T-helper 2 cell treated with Interferon-gamma antibody and Interleukin-4, amounts not matched to agents 5 μg/mL and 100 μg/mL, for 36 hours (primary cell): ENCODE measurements around the gene CCDC50.

Experiments
- DNase-seq: peaks from one replicate; pipeline ENCODE4 v3.0.0; 2021; ENCODE audit warnings: low spot score
- H3K27ac Mint-ChIP-seq: one replicate; pipeline ENCODE4 v1.8.0; 2021; ENCODE audit warnings: mild to moderate bottlenecking, mixed read lengths
- H3K27me3 Mint-ChIP-seq: one replicate; pipeline ENCODE4 v1.8.0; 2021; ENCODE audit warnings: low read depth, mixed read lengths
- H3K36me3 Mint-ChIP-seq: one replicate; pipeline ENCODE4 v1.8.0; 2021; ENCODE audit warnings: low read depth, mixed read lengths
- H3K4me1 Mint-ChIP-seq: one replicate; pipeline ENCODE4 v1.8.0; 2021; ENCODE audit warnings: low read depth, mixed read lengths
- H3K4me3 Mint-ChIP-seq: one replicate; pipeline ENCODE4 v1.8.0; 2022; ENCODE audit warnings: mild to moderate bottlenecking, moderate library complexity, mixed read lengths
- H3K9me3 Mint-ChIP-seq: one replicate; pipeline ENCODE4 v1.8.0; 2021; ENCODE audit warnings: mixed read lengths

Gene CCDC50

DNA sequence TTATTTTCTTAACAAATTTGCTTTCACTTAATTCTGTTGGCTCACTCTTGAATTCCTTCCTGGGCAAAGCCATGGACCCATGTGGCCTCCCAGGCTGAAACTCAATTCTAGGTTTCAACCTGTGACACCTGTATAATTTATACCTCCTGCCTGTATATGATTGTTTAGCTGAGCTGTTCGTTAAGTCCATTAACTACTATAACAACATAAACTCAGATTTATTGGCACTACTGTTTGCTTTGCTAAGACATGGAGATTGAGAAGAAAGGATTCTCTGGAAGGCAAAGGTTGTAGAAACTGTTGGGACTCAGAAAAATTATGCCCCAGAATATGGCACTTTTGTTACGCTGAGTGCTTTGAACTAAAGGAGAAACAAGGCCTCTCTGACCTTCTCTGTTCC is 26.7 kb upstream of the CCDC50 start:
- no peaks in the 10 kb centered on the region for H3K9me3 Mint-ChIP-seq
- H3K27me3 Mint-ChIP-seq: no peaks in the 10 kb centered on the region
- H3K4me3 Mint-ChIP-seq: no peak overlapping the region
- H3K4me1 Mint-ChIP-seq: no peaks in the 10 kb centered on the region
- H3K27ac Mint-ChIP-seq: no peak overlapping the region
- no peak for DNase-seq
- no peaks in the 10 kb centered on the region for H3K36me3 Mint-ChIP-seq

DNA sequence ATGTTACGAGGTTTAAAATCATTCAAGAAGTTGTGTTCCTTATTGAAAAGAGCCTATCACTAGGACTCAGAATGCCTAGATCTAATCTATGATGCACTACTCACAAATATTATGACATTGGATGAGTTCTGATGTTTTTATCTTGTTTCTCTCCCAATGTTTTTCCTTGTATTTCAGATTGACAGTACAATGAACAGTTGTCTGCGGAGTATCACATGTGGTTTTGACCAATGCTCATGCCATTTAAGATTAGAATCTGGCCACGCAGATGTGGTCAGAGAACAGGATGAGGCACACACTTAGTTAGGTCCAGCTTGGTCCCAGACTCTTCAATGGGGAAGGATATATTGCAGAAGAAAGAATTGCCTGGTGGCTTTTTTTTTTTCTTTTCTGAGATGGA is 25.6 kb upstream of the CCDC50 start:
- Mint-ChIP-seq H3K4me3 (no peak overlapping the region), H3K36me3 (no peaks in the 10 kb centered on the region), H3K9me3 (no peaks in the 10 kb centered on the region), H3K27ac (no peak overlapping the region), H3K4me1 (no peaks in the 10 kb centered on the region), H3K27me3 (no peaks in the 10 kb centered on the region)
- DNase-seq: no peak

DNA sequence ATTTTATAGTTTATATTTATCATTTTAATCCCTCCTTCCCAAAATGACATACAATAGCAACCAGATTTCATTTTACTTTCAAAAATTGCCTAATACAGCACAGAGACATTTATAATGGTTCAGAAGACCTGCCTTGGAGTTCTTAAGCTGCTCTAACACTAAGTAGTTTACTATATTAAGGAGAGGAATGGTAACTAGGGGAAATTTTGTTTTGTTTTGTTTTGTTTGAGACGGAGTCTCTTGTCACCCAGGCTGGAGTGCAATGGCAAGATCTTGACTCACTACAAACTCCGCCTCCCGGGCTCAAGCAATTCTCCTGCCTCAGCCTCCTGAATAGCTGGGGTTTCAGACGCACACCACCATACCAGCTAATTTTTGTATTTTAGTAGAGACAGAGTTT is 22.8 kb upstream of the CCDC50 start:
- H3K27ac Mint-ChIP-seq: no peak overlapping the region
- H3K27me3 Mint-ChIP-seq: no peaks in the 10 kb centered on the region
- H3K36me3 Mint-ChIP-seq: no peaks in the 10 kb centered on the region
- DNase-seq: no peak
- H3K9me3 Mint-ChIP-seq: no peaks in the 10 kb centered on the region
- H3K4me3 Mint-ChIP-seq: no peak overlapping the region
- H3K4me1 Mint-ChIP-seq: no peaks in the 10 kb centered on the region

DNA sequence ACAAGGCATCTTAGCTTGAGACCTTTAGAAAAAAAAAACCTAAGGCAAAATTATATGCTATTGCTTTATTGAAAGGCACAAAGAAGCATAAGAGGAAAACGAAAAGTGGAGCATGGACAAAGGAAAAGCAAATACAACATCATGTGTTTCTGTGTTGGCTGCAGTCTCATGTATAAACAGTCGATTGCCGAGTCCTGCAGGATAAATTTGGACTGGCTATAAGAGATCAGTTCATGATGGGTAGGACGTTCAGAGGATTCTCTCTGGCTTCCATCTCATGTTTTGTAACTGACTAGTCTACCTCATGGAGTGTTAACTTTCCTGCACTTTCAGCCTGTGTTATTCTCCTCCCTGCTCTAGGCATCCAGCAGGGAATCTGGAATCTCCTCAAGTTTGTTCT is 21.9 kb upstream of the CCDC50 start:
- Mint-ChIP-seq H3K27ac (no peak overlapping the region), H3K27me3 (no peaks in the 10 kb centered on the region), H3K9me3 (no peaks in the 10 kb centered on the region), H3K4me1 (no peaks in the 10 kb centered on the region), H3K36me3 (no peaks in the 10 kb centered on the region), H3K4me3 (no peak overlapping the region)
- no peak for DNase-seq

DNA sequence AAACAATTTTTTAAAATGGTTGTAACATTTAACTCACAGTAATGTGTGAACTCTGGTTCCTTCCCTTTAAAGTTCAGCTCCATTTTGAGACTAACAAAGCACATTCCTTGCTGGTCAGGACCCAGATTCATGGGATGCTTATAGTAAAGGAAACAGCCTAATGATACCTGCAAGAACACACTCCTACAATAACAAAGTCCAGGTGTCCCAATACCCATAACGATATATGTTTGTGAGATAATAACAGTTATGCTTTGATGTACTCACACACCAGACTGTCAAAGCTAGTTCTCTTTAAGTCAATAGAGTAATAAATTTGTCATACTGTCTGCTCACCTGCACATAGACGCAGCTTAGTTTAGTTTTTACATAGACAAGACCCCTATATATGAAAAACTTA is 15.9 kb upstream of the CCDC50 start:
- Mint-ChIP-seq H3K36me3 (no peaks in the 10 kb centered on the region), H3K27me3 (no peaks in the 10 kb centered on the region), H3K4me1 (no peaks in the 10 kb centered on the region), H3K4me3 (no peak overlapping the region), H3K9me3 (peaks cover 3% of the 10 kb centered on the region), H3K27ac (no peak overlapping the region)
- DNase-seq: no peak

DNA sequence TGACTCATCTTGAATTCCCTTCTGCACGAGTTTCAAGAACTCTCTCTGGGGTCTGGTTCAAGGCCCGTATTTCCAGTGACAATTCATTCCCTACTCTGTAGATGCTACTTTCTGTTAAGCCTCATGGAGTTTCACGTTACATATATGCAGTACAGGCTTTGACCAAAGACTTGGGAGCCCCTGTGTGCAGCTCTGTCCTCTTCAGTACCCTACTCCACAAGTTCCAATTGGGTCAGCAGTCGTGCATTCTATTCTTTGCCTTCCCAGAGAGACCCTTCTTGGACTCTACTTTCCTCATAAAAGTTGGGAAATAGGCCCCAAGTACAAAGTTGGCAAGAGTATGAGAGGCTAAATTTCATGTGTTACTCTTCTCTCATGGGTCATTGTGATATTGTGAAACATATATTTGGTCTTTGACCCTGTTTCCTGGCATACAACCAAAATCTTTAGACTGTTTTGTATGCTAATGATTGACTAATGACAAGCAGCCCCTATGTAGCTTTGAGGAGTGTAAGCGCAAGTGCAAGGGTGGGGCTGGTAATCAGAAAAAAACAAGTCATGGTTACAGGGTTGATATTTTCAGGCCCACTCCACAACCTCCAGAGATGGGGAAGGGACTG is 15.0 kb upstream of the CCDC50 start:
- no peak overlapping the region for H3K27ac Mint-ChIP-seq
- no peak for DNase-seq
- no peak overlapping the region for H3K4me3 Mint-ChIP-seq
- no peaks in the 10 kb centered on the region for H3K27me3 Mint-ChIP-seq
- H3K4me1 Mint-ChIP-seq: no peaks in the 10 kb centered on the region
- no peaks in the 10 kb centered on the region for H3K36me3 Mint-ChIP-seq
- peaks cover 3% of the 10 kb centered on the region for H3K9me3 Mint-ChIP-seq

- Mint-ChIP-seq H3K4me1 (no peaks in the 10 kb centered on the region), H3K4me3 (no peak overlapping the region), H3K27me3 (peaks cover under 1% of the 10 kb centered on the region), H3K27ac (no peak overlapping the region), H3K36me3 (no peaks in the 10 kb centered on the region), H3K9me3 (peaks cover 3% of the 10 kb centered on the region)
- no peak for DNase-seq
These were observed 12.2 kb upstream of the CCDC50 start for GRCh38 chr3:191316876-191317603.

- H3K9me3 Mint-ChIP-seq: peaks cover 3% of the 10 kb centered on the region
- peaks cover 5% of the 10 kb centered on the region for H3K27me3 Mint-ChIP-seq
- no peaks in the 10 kb centered on the region for H3K4me1 Mint-ChIP-seq
- no peak overlapping the region for H3K27ac Mint-ChIP-seq
- no peak for DNase-seq
- H3K36me3 Mint-ChIP-seq: no peaks in the 10 kb centered on the region
- H3K4me3 Mint-ChIP-seq: no peak overlapping the region
These were observed 8.9 kb upstream of the CCDC50 start for GRCh38 chr3:191320316-191320715.

- Mint-ChIP-seq H3K27me3 (peaks cover 5% of the 10 kb centered on the region), H3K4me1 (no peaks in the 10 kb centered on the region), H3K9me3 (peaks cover 3% of the 10 kb centered on the region), H3K27ac (no peak overlapping the region), H3K36me3 (no peaks in the 10 kb centered on the region), H3K4me3 (no peak overlapping the region)
- DNase-seq: no peak
These were observed 8.0 kb upstream of the CCDC50 start for GRCh38 chr3:191321019-191321767.

DNA sequence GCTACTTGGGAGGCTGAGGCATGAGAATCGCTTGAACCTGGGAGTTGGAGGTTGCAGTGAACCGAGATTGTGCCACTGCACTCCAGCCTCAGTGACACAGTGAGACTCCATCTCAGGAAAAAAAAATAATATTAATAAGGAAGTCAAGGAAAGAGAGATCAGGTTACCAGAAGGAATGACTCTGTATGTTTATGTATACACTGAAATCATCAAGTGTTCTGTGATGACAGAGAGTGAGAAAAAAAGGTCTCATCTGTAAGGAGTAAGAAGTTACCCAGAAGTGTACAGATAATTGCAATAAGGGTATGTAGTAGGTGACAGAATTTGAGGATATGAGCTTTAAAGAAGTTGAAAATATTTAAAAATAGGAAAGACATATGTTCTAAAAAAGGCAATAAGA is 4.3 kb upstream of the CCDC50 start:
- Mint-ChIP-seq H3K36me3 (no peaks in the 10 kb centered on the region), H3K4me1 (peaks cover 6% of the 10 kb centered on the region), H3K9me3 (no peaks in the 10 kb centered on the region), H3K27ac (no peak overlapping the region), H3K27me3 (peaks cover 13% of the 10 kb centered on the region), H3K4me3 (no peak overlapping the region)
- no peak for DNase-seq

- DNase-seq: no peak
- Mint-ChIP-seq H3K27ac (no peak overlapping the region), H3K4me3 (no peak overlapping the region), H3K9me3 (no peaks in the 10 kb centered on the region), H3K36me3 (no peaks in the 10 kb centered on the region), H3K27me3 (peaks cover 18% of the 10 kb centered on the region), H3K4me1 (peaks cover 13% of the 10 kb centered on the region)
These were observed 1.7 kb upstream of the CCDC50 start for GRCh38 chr3:191327526-191327925.

DNA sequence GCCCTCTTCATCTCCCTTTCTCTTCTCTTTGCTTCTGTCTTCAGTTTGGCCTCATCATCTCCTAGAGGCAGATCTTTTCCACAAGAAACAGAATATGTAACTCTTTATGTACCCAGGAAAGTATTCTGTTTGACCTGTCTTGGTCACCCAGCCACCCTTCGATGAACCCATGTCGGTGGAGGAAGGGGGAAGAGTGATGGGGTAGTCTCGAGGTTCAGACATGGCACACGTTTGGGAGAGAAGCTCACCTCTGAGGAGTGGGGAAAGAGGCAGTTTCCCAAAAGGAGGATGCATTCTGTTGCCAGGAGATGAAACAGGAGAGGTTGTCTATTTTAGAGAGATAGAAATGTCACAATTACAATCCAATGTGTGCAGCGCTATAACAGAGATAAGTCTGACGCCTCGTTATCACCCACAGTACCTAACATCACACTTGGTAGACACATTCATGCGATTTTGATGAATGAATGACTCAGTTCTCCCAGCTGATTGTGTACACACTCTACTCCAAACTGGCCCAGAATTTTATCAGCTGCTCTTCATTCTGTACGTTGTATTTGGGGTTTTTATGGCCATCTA is 722 bp upstream of the CCDC50 start:
- Mint-ChIP-seq H3K27ac (peak overlapping the region; percentile 74), H3K4me1 (peaks cover 17% of the 10 kb centered on the region), H3K36me3 (no peaks in the 10 kb centered on the region), H3K9me3 (no peaks in the 10 kb centered on the region), H3K27me3 (peaks cover 23% of the 10 kb centered on the region), H3K4me3 (peak overlapping the region; percentile 64)
- no peak for DNase-seq

DNA sequence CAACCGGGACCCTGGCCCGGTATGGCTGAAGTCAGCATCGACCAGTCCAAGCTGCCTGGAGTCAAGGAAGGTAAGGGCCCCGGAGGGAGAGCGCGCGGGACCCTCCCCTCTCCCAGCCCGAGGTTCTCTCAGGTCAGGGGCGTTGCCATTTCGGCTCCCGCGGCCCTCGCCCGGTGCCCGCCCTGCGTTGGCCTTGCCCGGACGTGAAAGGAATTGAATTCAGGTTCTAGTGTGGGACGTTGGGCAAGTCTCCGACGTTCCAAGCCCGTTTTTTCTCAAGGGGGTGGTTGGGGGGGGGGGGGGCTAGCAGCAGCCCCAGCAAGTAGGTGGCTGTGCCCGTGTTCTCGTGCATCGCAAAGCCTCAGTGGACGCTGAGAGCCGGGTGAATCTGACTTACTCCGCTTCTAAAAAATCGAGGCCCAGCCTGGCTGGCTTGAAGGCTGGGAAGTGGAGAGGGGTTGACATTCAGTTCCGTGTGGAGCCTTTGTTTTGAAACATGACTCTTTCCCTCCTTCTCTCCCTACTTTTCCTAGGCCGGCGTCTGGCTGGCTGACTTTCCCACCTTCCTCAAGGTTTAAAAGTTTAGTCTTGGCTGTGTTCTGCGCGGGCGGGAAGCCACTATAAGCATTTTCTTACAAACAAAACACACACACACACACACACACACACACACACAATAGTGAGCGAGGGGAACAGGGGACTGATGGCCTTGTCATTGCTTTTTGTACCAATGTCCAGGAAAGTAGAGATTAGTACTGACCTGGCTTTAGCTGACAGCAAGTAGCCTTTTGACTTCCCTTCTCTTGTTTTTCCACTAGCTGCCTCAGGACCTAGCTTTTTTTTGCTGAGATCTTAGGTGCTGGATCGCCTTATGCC is 698 bp downstream of the CCDC50 start, which contains the start of gene UTS2B:
Gene UTS2B (minus strand): TSS at position 873 of the 876 bp plus-strand sequence. CDS start 48,337 bp downstream, outside the sequence.
- H3K4me3 Mint-ChIP-seq: peak within 1 kb of the TSS; percentile 83
- peak within 1 kb of the TSS; percentile 78 for H3K27ac Mint-ChIP-seq
- no peak for DNase-seq
- no peaks in the 10 kb centered on the region for H3K36me3 Mint-ChIP-seq
- no peaks in the 10 kb centered on the region for H3K9me3 Mint-ChIP-seq
- peaks cover 19% of the 10 kb centered on the region for H3K4me1 Mint-ChIP-seq
- peaks cover 23% of the 10 kb centered on the region for H3K27me3 Mint-ChIP-seq
